ENCODE data around the gene CR2. TPM values are rescaled to one million over a fixed set of nuclear protein-coding genes. Genes with fewer than 3 reads are reported as not detected.

The CR2 gene
- polyA plus RNA-seq, 1 of the 3 experiments (the other 2 are of a cell fraction), result not detected

- Histone ChIP-seq H3K27me3 (ENCODE audit: insufficient read depth) (peaks cover 12% of the 10 kb centered on the region), H3K27ac (ENCODE audit: low read depth in 2 of 2, low read length in 1 of 2) (no peak overlapping the region), H3K36me3 (replicated peaks in 1 of 2; ENCODE audit: control insufficient read depth in 1 of 2, insufficient read depth in 2 of 2, low read length in 1 of 2) (no peaks in the 10 kb centered on the region), H2AFZ (ENCODE audit: low read depth) (no peak overlapping the region), H3K4me3 (ENCODE audit: low read depth in 2 of 2, low read length in 1 of 2) (no peak overlapping the region), H3K79me2 (ENCODE audit: insufficient read depth) (no peaks in the 10 kb centered on the region), H3F3A (replicated peaks; ENCODE audit: insufficient read depth) (no peaks in the 10 kb centered on the region), H3K9ac (no peak overlapping the region), H3K4me2 (no peak overlapping the region), H3K4me1 (ENCODE audit: control insufficient read depth in 1 of 2, insufficient read depth in 2 of 2, low read depth in 1 of 2, low read length in 1 of 2) (no peaks in the 10 kb centered on the region), H4K20me1 (ENCODE audit: insufficient read depth) (no peaks in the 10 kb centered on the region), H3K9me2 (no peaks in the 10 kb centered on the region), H3K9me3 (no peaks in the 10 kb centered on the region)
- DNase-seq, result no peak
- TF ChIP-seq POLR2AphosphoS5 (IDR thresholded peaks at IDR 0.05; ENCODE audit: low read depth, low read length) (no peak), MXI1 (IDR thresholded peaks at IDR 0.05; ENCODE audit: low read depth, low read length) (no peak), SMC3 (IDR thresholded peaks at IDR 0.05; ENCODE audit: low read depth, low read length) (no peak), RAD21 (IDR thresholded peaks at IDR 0.05; ENCODE audit: low read length) (no peak), RFX5 (IDR thresholded peaks at IDR 0.05; ENCODE audit: low read length) (no peak), NFIC (IDR thresholded peaks at IDR 0.05; ENCODE audit: borderline replicate concordance) (no peak), JUND (IDR thresholded peaks at IDR 0.05) (no peak)
- POLR2A ChIA-PET, result no interaction called here
- WGBS (ENCODE audit: low lambda C conversion rate), result 5% methylated on average over 2 of the region's 2 CpGs
- CTCF ChIA-PET, result no interaction called here
These were observed 13.5 kb upstream of the CR2 start for GRCh38 chr1:207440626-207441025.

DNA sequence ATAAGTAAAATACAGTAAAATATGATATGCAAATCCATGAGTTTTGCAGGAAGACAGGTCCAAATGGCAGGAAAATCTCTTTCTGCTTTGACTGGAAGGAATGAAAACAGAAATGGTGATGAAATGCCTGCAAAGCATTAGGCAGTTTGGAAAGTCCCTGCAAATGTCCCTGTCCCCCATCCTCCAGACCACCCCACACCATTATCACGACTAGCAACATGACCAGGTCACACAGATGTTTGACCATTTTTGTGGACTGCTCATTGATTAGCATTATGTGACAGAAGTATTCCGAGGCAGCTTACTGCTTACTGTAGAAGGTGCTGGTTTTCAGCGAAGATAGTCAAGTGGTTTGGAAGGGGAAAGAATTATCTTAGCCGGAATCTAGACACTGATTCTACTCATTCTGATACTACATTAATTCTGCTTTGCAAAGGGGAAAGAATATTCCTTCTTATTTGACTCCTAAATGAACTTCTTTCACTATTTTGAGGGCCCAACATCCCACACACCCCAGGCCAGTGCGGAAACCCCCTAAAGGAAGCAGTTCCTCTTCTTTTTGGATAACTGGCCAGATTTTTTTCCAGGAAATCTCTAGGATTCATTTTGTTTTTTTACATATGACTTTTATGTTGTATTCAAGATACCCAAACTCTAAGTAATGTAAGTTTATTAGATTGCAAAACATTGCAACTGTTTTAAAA lies 9.5 kb upstream of the CR2 start:
- H3K9ac ChIP-seq, result no peak overlapping the region
- H3F3A ChIP-seq (replicated peaks; ENCODE audit: insufficient read depth), result no peaks in the 10 kb centered on the region
- no peaks in the 10 kb centered on the region for H3K9me2 ChIP-seq
- H3K4me2 ChIP-seq, result no peak overlapping the region
- H3K79me2 ChIP-seq (ENCODE audit: insufficient read depth), result no peaks in the 10 kb centered on the region
- no peak overlapping the region for H3K4me3 ChIP-seq (ENCODE audit: low read depth in 2 of 2, low read length in 1 of 2)
- WGBS (ENCODE audit: low lambda C conversion rate), result 23% methylated on average over 5 of the region's 5 CpGs
- TF ChIP-seq IRF3 (IDR thresholded peaks at IDR 0.05; ENCODE audit: low read depth, low read length) (no peak), CHD2 (IDR thresholded peaks at IDR 0.05; ENCODE audit: low read length, partially characterized antibody) (no peak), NFIC (IDR thresholded peaks at IDR 0.05; ENCODE audit: borderline replicate concordance) (no peak), GATA2 (CRISPR knock-in tag; IDR thresholded peaks at IDR 0.05) (no peak), RAD21 (IDR thresholded peaks at IDR 0.05; ENCODE audit: low read length) (no peak), FOXM1 (IDR thresholded peaks at IDR 0.05; ENCODE audit: low read depth) (no peak), ELF1 (IDR thresholded peaks at IDR 0.05) (no peak), TAF1 (IDR thresholded peaks at IDR 0.05; ENCODE audit: borderline replicate concordance, low read depth, low read length) (no peak), JUND (IDR thresholded peaks at IDR 0.05) (no peak), POLR2AphosphoS5 (IDR thresholded peaks at IDR 0.05; ENCODE audit: low read depth, low read length) (no peak), USF2 (IDR thresholded peaks at IDR 0.05; ENCODE audit: borderline replicate concordance, low read depth, low read length) (no peak), RXRA (IDR thresholded peaks at IDR 0.05; ENCODE audit: borderline replicate concordance, low read depth) (no peak), RFX5 (IDR thresholded peaks at IDR 0.05; ENCODE audit: low read length) (no peak), SMC3 (IDR thresholded peaks at IDR 0.05; ENCODE audit: low read depth, low read length) (no peak), REST (IDR thresholded peaks at IDR 0.05; ENCODE audit: low read depth, low read length) (no peak), TCF12 (IDR thresholded peaks at IDR 0.05) (no peak), FOSL2 (IDR thresholded peaks at IDR 0.05; ENCODE audit: borderline replicate concordance, low read depth) (no peak)
- TF ChIP-seq, protein P1, sequence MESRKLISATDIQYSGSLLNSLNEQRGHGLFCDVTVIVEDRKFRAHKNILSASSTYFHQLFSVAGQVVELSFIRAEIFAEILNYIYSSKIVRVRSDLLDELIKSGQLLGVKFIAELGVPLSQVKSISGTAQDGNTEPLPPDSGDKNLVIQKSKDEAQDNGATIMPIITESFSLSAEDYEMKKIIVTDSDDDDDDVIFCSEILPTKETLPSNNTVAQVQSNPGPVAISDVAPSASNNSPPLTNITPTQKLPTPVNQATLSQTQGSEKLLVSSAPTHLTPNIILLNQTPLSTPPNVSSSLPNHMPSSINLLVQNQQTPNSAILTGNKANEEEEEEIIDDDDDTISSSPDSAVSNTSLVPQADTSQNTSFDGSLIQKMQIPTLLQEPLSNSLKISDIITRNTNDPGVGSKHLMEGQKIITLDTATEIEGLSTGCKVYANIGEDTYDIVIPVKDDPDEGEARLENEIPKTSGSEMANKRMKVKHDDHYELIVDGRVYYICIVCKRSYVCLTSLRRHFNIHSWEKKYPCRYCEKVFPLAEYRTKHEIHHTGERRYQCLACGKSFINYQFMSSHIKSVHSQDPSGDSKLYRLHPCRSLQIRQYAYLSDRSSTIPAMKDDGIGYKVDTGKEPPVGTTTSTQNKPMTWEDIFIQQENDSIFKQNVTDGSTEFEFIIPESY (IDR thresholded peaks at IDR 0.05; ENCODE audit: borderline replicate concordance, low read depth), result no peak
- TF ChIP-seq, protein P2, sequence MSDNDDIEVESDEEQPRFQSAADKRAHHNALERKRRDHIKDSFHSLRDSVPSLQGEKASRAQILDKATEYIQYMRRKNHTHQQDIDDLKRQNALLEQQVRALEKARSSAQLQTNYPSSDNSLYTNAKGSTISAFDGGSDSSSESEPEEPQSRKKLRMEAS (IDR thresholded peaks at IDR 0.05; ENCODE audit: low read depth), result no peak
- no peak for DNase-seq
- H3K27ac ChIP-seq (ENCODE audit: low read depth in 2 of 2, low read length in 1 of 2), result no peak overlapping the region
- H3K36me3 ChIP-seq (replicated peaks in 1 of 2; ENCODE audit: control insufficient read depth in 1 of 2, insufficient read depth in 2 of 2, low read length in 1 of 2), result no peaks in the 10 kb centered on the region
- no peaks in the 10 kb centered on the region for H4K20me1 ChIP-seq (ENCODE audit: insufficient read depth)
- ChIA-PET POLR2A (no interaction called here), CTCF (interaction anchor here (1.2 kb wide), 1 partner anchor 40 kb away, joined by 3 read pairs; no protein-coding TSS in a partner anchor)
- no peaks in the 10 kb centered on the region for H3K9me3 ChIP-seq
- H2AFZ ChIP-seq (ENCODE audit: low read depth), result no peak overlapping the region
- H3K4me1 ChIP-seq (ENCODE audit: control insufficient read depth in 1 of 2, insufficient read depth in 2 of 2, low read depth in 1 of 2, low read length in 1 of 2), result no peaks in the 10 kb centered on the region
- H3K27me3 ChIP-seq (ENCODE audit: insufficient read depth), result peaks cover 21% of the 10 kb centered on the region

Data from SK-N-SH (cell line).